ENCODE results near the gene QRICH1. TPM values are rescaled to one million over a fixed set of nuclear protein-coding genes. Genes with fewer than 3 reads are reported as not detected.

Gene QRICH1
- total RNA-seq, 3 donors from 2014 or later, result 73.1 to 115 (median 99.3) TPM

DNA sequence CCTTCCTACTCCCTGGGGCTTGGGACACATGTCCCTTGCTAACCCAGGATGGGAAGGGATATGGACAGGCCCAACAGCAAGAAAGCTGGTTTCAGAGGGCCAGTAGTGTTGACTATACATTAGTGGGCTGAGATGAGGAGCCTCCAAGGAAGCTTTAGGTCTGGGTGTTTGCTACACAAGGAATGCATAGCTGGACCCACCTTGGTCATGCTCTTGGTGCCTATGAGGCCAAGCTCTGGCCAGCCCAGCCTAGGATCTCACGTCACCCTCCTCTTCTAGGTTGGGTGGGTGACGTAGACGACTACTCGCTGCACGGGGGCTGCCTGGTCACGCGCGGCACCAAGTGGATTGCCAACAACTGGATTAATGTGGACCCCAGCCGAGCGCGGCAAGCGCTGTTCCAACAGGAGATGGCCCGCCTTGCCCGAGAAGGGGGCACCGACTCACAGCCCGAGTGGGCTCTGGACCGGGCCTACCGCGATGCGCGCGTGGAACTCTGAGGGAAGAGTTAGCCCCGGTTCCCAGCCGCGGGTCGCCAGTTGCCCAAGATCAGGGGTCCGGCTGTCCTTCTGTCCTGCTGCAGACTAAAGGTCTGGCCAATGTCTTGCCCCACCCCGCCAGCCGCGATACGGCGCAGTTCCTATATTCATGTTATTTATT lies 87.3 kb downstream of the QRICH1 start:
- no peaks in the 10 kb centered on the region for H3K27me3 ChIP-seq
- DNase-seq (ENCODE audit: low spot score in 2 of 2), result no peak
- no peaks in the 10 kb centered on the region for H3K9me3 ChIP-seq
- no peaks in the 10 kb centered on the region for H3K4me1 ChIP-seq
- no peak for TF ChIP-seq POLR2AphosphoS5 (IDR thresholded peaks at IDR 0.05)
- TF ChIP-seq POLR2A (IDR thresholded peaks at IDR 0.05), result no peak
- TF ChIP-seq, protein P1, sequence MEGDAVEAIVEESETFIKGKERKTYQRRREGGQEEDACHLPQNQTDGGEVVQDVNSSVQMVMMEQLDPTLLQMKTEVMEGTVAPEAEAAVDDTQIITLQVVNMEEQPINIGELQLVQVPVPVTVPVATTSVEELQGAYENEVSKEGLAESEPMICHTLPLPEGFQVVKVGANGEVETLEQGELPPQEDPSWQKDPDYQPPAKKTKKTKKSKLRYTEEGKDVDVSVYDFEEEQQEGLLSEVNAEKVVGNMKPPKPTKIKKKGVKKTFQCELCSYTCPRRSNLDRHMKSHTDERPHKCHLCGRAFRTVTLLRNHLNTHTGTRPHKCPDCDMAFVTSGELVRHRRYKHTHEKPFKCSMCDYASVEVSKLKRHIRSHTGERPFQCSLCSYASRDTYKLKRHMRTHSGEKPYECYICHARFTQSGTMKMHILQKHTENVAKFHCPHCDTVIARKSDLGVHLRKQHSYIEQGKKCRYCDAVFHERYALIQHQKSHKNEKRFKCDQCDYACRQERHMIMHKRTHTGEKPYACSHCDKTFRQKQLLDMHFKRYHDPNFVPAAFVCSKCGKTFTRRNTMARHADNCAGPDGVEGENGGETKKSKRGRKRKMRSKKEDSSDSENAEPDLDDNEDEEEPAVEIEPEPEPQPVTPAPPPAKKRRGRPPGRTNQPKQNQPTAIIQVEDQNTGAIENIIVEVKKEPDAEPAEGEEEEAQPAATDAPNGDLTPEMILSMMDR (IDR thresholded peaks at IDR 0.05), result no peak
- intact Hi-C loops (cut with DNase I; ENCODE audit: low total_unique reads), result no loop called here
- no peaks in the 10 kb centered on the region for H3K36me3 ChIP-seq
- H3K27ac ChIP-seq, result peak overlapping the region; percentile 93 to 97
- peak overlapping the region; percentile 68 to 80 (median 74) for H3K4me3 ChIP-seq

DNA sequence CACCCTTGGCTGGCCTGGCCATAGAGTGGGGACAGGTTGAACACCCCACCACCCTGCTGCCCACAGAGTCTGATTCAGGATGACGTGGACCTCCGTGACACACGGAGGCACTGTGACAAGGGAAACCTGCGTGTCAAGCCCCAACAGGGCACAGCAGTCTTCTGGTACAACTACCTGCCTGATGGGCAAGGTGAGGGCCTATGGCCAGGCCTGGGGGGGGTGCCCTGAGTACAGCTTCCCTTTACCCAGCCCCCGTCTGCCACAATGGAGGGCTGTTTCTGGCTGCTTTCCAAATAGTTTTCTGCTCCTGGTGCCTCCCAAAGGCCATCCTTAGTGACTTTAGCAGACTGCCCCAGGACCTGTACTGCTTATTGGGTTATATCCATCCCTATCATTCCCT lies 87.9 kb downstream of the QRICH1 start:
- no peaks in the 10 kb centered on the region for H3K36me3 ChIP-seq
- intact Hi-C loops (cut with DNase I; ENCODE audit: low total_unique reads), result no loop called here
- peak overlapping the region in 2 of 3 donors; percentile 74 to 80 for H3K4me3 ChIP-seq
- H3K27me3 ChIP-seq, result no peaks in the 10 kb centered on the region
- H3K9me3 ChIP-seq, result no peaks in the 10 kb centered on the region
- no peaks in the 10 kb centered on the region for H3K4me1 ChIP-seq
- peak overlapping the region; percentile 93 to 97 for H3K27ac ChIP-seq
- DNase-seq (ENCODE audit: low spot score in 2 of 2), result no peak
- TF ChIP-seq POLR2AphosphoS5 (IDR thresholded peaks at IDR 0.05) (no peak), POLR2A (IDR thresholded peaks at IDR 0.05) (no peak)
- TF ChIP-seq, protein P1 (IDR thresholded peaks at IDR 0.05), result no peak

DNA sequence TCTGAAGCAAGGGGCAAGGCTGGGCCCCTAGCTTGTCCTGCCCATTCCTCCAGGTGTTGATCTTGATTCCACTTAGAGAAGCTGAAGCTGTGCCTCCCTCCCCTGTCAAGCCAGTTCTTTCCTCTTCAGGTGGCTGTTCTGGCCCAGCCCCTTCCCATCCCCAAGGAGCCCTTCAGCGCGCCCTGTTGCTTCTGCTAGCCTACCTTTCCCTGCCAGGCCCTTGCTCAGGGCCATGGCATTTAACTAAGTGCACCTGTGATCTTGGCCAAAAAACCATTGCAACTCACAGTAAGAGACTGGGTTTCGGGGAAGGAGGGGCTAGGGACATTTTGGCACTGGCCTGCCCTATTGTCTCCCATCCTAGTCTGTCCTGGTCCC lies 88.6 kb downstream of the QRICH1 start:
- no peaks in the 10 kb centered on the region for H3K4me1 ChIP-seq
- intact Hi-C loops (cut with DNase I; ENCODE audit: low total_unique reads), result no loop called here

DNA sequence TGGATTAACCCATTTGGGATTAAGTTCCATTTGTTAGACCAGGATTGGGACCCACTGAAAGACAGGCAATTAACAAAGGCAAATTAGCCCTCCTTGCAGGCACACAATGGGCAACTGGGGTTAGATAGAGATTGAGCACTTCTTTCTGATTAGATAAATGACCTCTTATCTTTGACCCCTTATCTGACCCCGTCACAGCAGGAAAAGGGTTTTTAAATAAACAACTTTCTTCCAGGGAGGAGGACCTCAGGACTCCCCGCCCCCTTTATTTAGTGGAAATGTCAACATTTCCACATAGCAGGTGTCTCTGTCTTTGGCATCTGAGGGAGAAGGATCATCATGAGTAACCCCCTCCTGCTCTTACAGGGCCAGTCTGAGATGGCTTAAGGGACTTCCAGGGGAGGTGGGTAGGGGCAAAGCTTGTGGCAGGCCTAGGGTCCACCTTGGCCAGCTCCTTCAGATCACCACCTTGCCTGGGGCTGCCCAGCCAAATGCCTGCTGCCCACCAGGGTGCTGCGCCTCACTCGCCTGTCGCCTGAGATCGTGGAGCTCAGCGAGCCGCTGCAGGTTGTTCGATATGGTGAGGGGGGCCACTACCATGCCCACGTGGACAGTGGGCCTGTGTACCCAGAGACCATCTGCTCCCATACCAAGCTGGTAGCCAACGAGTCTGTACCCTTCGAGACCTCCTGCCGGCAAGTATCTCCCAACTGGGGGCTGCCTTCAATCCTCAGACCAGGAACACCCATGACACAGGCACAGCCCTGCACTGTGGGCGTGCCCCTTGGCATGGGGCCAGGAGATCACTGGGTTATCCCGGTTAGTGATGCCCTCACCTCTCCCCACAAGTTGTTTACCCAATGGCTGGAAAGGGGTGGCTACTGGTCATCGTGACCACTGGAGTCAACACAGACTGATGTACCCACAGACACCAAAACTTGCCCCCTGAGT lies 89.2 kb downstream of the QRICH1 start:
- TF ChIP-seq, protein P1 (IDR thresholded peaks at IDR 0.05), result no peak
- TF ChIP-seq POLR2A (IDR thresholded peaks at IDR 0.05), result no peak
- TF ChIP-seq POLR2AphosphoS5 (IDR thresholded peaks at IDR 0.05), result no peak
- intact Hi-C loops (cut with DNase I; ENCODE audit: low total_unique reads), result no loop called here
- no peak for DNase-seq (ENCODE audit: low spot score in 2 of 2)
- Histone ChIP-seq H3K27me3 (no peaks in the 10 kb centered on the region), H3K9me3 (no peaks in the 10 kb centered on the region), H3K36me3 (no peaks in the 10 kb centered on the region), H3K4me1 (no peaks in the 10 kb centered on the region), H3K4me3 (no peak overlapping the region), H3K27ac (no peak overlapping the region)

More for the DNA sequence above, 88.6 kb downstream of the QRICH1 start:
- Histone ChIP-seq H3K36me3 (no peaks in the 10 kb centered on the region), H3K27me3 (no peaks in the 10 kb centered on the region), H3K4me3 (no peak overlapping the region), H3K27ac (peak overlapping the region in 1 of 2 donors; percentile 97), H3K9me3 (no peaks in the 10 kb centered on the region)
- TF ChIP-seq POLR2A (IDR thresholded peaks at IDR 0.05), result no peak
- TF ChIP-seq POLR2AphosphoS5 (IDR thresholded peaks at IDR 0.05), result no peak
- TF ChIP-seq, protein P1 (IDR thresholded peaks at IDR 0.05), result no peak
- no peak for DNase-seq (ENCODE audit: low spot score in 2 of 2)

DNA sequence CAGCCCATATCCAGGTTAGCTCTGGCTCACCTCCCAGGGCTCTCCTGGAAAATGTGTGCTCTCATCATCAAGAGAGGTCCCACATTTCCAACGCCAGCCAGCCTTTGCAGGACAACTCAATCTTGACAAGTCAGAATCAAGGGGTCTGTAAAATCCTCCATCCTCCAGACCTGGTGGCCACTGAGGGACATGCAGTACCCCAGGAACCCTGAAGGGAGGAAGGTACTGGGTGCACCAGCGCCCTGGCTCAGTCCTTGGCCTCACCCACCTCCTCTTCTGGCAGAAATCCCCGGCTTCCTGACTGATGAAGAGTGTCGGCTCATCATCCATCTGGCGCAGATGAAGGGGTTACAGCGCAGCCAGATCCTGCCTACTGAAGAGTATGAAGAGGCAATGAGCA lies 92.7 kb downstream of the QRICH1 start:
- no peak overlapping the region for H3K27ac ChIP-seq
- intact Hi-C loops (cut with DNase I; ENCODE audit: low total_unique reads), result no loop called here
- no peaks in the 10 kb centered on the region for H3K36me3 ChIP-seq
- no peaks in the 10 kb centered on the region for H3K4me1 ChIP-seq
- TF ChIP-seq POLR2A (IDR thresholded peaks at IDR 0.05) (no peak), POLR2AphosphoS5 (IDR thresholded peaks at IDR 0.05) (no peak)
- TF ChIP-seq, protein P1 (IDR thresholded peaks at IDR 0.05), result no peak
- H3K4me3 ChIP-seq, result no peak overlapping the region
- DNase-seq (ENCODE audit: low spot score in 2 of 2), result no peak
- H3K9me3 ChIP-seq, result no peaks in the 10 kb centered on the region
- no peaks in the 10 kb centered on the region for H3K27me3 ChIP-seq

Measured in breast epithelium (tissue), 4 donors.